Naive thymus-derived CD4-positive, alpha-beta T cell (primary cell): ENCODE measurements around the gene CALY. TPM values are rescaled to one million over a fixed set of nuclear protein-coding genes. Genes with fewer than 3 reads are reported as not detected.

Source experiments
- ATAC-seq: fragments of 150-1000 bp; cut with Tn5 transposase; 2 replicates; pipeline ENCODE4 v1.10.0; 2021; ENCODE audit warnings: mild to moderate bottlenecking, moderate library complexity
- CTCF ChIA-PET: fragments of 350-600 bp; sonication (Branson Sonifier 250); formaldehyde crosslinking; loops from one replicate; lab custom pipeline; 2021; ENCODE audit warnings: antibody characterized with exemption; lab: Charles Lee
- POLR2A ChIA-PET: fragments of 350-600 bp; sonication (Branson Sonifier 250); formaldehyde crosslinking; loops from one replicate; lab custom pipeline; 2021; ENCODE audit warnings: antibody characterized with exemption, inconsistent platforms; lab: Charles Lee
- DNase-seq, 9 donors: peaks; one replicate each; pipeline versions ENCODE4 v3.0.0 to v3.0.0-alpha.2; 2020 to 2022; ENCODE audit warnings: mixed read lengths in 1 of 9
- H3K27ac ChIP-seq: one replicate; pipeline ENCODE4 v1.7.0; 2013; ENCODE audit warnings: mild to moderate bottlenecking, low read depth, low read length, moderate library complexity
- H3K27me3 ChIP-seq, 2 donors: one replicate each; pipeline ENCODE4 v1.7.0; 2013; ENCODE audit warnings: low read length in 2 of 2, mild to moderate bottlenecking in 2 of 2, moderate library complexity in 2 of 2; ENCODE audit not compliant: control insufficient read depth in 2 of 2, insufficient read depth in 2 of 2
- H3K36me3 ChIP-seq, 3 experiments: 1 replicate in 2 of 3; 2 replicates in 1 of 3; pipeline ENCODE4 v1.7.0; 2013; ENCODE audit warnings: low read length in 3 of 3, mild to moderate bottlenecking in 3 of 3, moderate library complexity in 1 of 3; ENCODE audit not compliant: insufficient read depth in 3 of 3, control insufficient read depth in 2 of 3
- H3K4me1 ChIP-seq, 2 donors: one replicate each; pipeline ENCODE4 v1.7.0; 2013; ENCODE audit warnings: low read length in 2 of 2, mild to moderate bottlenecking in 2 of 2, moderate library complexity in 1 of 2; ENCODE audit not compliant: control insufficient read depth in 2 of 2, insufficient read depth in 2 of 2
- H3K4me3 ChIP-seq: 2 replicates; pipeline ENCODE4 v1.7.0; 2013; ENCODE audit warnings: mild to moderate bottlenecking, low read length
- H3K9me3 ChIP-seq, 3 experiments: 1 replicate in 2 of 3; 2 replicates in 1 of 3; pipeline ENCODE4 v1.7.0; 2013; ENCODE audit warnings: low read length in 3 of 3; ENCODE audit not compliant: control insufficient read depth in 2 of 3
- H3K27ac Mint-ChIP-seq, 9 donors: one replicate each; pipeline ENCODE4 v1.8.0; 2020 to 2022; ENCODE audit warnings: mixed read lengths in 9 of 9, mild to moderate bottlenecking in 8 of 9, moderate library complexity in 5 of 9, inconsistent platforms in 2 of 9
- H3K27me3 Mint-ChIP-seq, 5 donors: one replicate each; pipeline ENCODE4 v1.8.0; 2021 to 2022; ENCODE audit warnings: mixed read lengths in 5 of 5, mild to moderate bottlenecking in 1 of 5
- H3K36me3 Mint-ChIP-seq, 5 donors: one replicate each; pipeline ENCODE4 v1.8.0; 2020 to 2022; ENCODE audit warnings: mixed read lengths in 5 of 5, mild to moderate bottlenecking in 3 of 5, inconsistent platforms in 1 of 5
- H3K4me1 Mint-ChIP-seq, 7 donors: one replicate each; pipeline ENCODE4 v1.8.0; 2020 to 2022; ENCODE audit warnings: mixed read lengths in 7 of 7, mild to moderate bottlenecking in 3 of 7, inconsistent platforms in 1 of 7
- H3K4me3 Mint-ChIP-seq, 10 donors: one replicate each; pipeline ENCODE4 v1.8.0; 2020 to 2022; ENCODE audit warnings: mild to moderate bottlenecking in 10 of 10, mixed read lengths in 10 of 10, moderate library complexity in 6 of 10, inconsistent platforms in 2 of 10
- H3K9me3 Mint-ChIP-seq, 11 donors: one replicate each; pipeline ENCODE4 v1.8.0; 2020 to 2022; ENCODE audit warnings: mixed read lengths in 11 of 11, mild to moderate bottlenecking in 4 of 11, inconsistent platforms in 1 of 11, moderate library complexity in 1 of 11
- intact Hi-C, 2 donors: fragments of 100-400 bp; cut with micrococcal nuclease; formaldehyde crosslinking; loops; one replicate each; pipeline ENCODE4 v1.15.1; 2023
- polyA plus RNA-seq, 2 donors: library from polyadenylated mRNA; unstranded; fragments of 300-500 nt; fragmentation: Illumina TruSeq; gene quantifications; one replicate each; pipeline ENCODE4 v1.2.3, GENCODE V29; 2021
- total RNA-seq, 6 experiments: library from RNA in 5 of 6; stranded (reverse) in 5 of 6; gene quantifications; 1 replicate in 5 of 6; 2 replicates in 1 of 6; pipeline ENCODE4 v1.2.3 and lab custom pipeline; 2021 to 2026

Gene CALY
- total and polyA plus RNA-seq, 7 experiments from 2014 or later: 0.33 to 5.1 (median 1.9) TPM; not detected in 1

DNA sequence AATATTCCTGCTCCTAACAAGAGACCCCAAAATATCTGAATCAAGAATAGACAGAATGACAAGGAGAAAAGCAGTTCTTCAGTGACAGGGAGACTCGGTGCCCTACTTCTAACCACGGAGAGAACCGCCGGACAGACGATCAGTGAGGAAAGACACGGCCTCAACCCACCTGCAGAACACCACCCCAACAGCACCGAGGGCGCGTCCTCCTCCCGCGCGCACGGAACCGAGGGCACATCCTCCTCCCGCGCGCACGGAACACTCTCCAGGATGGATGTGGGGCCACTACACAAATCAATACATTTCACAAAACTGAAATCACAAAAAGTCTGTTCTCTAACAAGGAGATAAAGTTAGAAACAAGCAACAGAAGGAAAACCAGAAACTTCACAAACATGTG lies 50.3 kb downstream of the CALY start:
- H3K4me3 ChIP-seq: no peak overlapping the region
- H3K4me1 ChIP-seq: no peaks in the 10 kb centered on the region
- POLR2A ChIA-PET: interaction anchor here (0.7 kb wide), 1 partner anchor 73 kb away, joined by 3 read pairs; no protein-coding TSS in a partner anchor
- no peak for DNase-seq
- no peaks in the 10 kb centered on the region for H3K27me3 Mint-ChIP-seq
- no peak overlapping the region for H3K4me3 Mint-ChIP-seq
- H3K36me3 Mint-ChIP-seq: peaks cover 23 to 59% (median 32%) of the 10 kb centered on the region in 5 donors
- H3K27ac ChIP-seq: no peak overlapping the region
- no peaks in the 10 kb centered on the region for H3K9me3 ChIP-seq
- ATAC-seq: no peak
- peaks cover 0 to 93% (median 11%) of the 10 kb centered on the region in 3 experiments for H3K36me3 ChIP-seq
- peaks cover 0 to 12% (median 3%) of the 10 kb centered on the region in 7 donors for H3K4me1 Mint-ChIP-seq
- H3K9me3 Mint-ChIP-seq: no peaks in the 10 kb centered on the region
- CTCF ChIA-PET: no interaction called here
- intact Hi-C loops: no loop called here
- no peaks in the 10 kb centered on the region for H3K27me3 ChIP-seq
- H3K27ac Mint-ChIP-seq: peak overlapping the region in 4 of 9 donors; percentile 14 to 56 (median 32)

GRCh38 chr10:133285217-133285616 lies 51.5 kb downstream of the CALY start:
- Histone ChIP-seq H3K4me3 (no peak overlapping the region), H3K9me3 (no peaks in the 10 kb centered on the region), H3K27ac (no peak overlapping the region), H3K4me1 (no peaks in the 10 kb centered on the region), H3K36me3 (peaks cover 0 to 93% (median 11%) of the 10 kb centered on the region in 3 experiments), H3K27me3 (no peaks in the 10 kb centered on the region)
- no peak overlapping the region for H3K4me3 Mint-ChIP-seq
- intact Hi-C loops: no loop called here
- H3K9me3 Mint-ChIP-seq: no peaks in the 10 kb centered on the region
- peaks cover 0 to 12% (median 3%) of the 10 kb centered on the region in 7 donors for H3K4me1 Mint-ChIP-seq
- POLR2A ChIA-PET: no interaction called here
- H3K27ac Mint-ChIP-seq: no peak overlapping the region
- CTCF ChIA-PET: no interaction called here
- H3K27me3 Mint-ChIP-seq: no peaks in the 10 kb centered on the region
- H3K36me3 Mint-ChIP-seq: peaks cover 19 to 54% (median 32%) of the 10 kb centered on the region in 5 donors
- DNase-seq (no peak), ATAC-seq (no peak)

DNA sequence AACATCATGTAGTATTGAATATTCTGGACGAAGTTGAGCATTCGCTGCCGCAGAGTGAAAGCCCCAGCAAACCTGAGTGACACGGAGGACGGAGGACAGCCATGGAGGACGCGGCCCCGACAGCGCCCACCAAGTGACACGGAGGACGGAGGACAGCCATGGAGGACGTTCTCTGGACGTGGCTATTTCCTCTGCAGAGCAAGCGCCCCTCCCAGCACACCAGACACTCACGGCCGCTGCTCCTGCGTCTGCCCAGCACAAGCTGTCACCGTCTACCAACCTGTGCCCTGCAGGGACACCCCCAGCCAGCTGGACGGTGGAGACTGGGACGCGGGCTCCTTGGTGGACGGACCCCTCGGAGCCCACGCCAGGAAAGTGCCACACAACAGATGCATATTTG lies 52.8 kb downstream of the CALY start:
- Mint-ChIP-seq H3K4me1 (peaks cover 0 to 21% (median 10%) of the 10 kb centered on the region in 7 donors), H3K27me3 (no peaks in the 10 kb centered on the region), H3K4me3 (no peak overlapping the region), H3K27ac (no peak overlapping the region), H3K36me3 (peaks cover 19 to 45% (median 28%) of the 10 kb centered on the region in 5 donors), H3K9me3 (no peaks in the 10 kb centered on the region)
- Histone ChIP-seq H3K9me3 (no peaks in the 10 kb centered on the region), H3K36me3 (peaks cover 0 to 91% (median 11%) of the 10 kb centered on the region in 3 experiments), H3K27ac (no peak overlapping the region), H3K4me3 (no peak overlapping the region), H3K4me1 (peaks cover 4 to 9% of the 10 kb centered on the region in 2 donors), H3K27me3 (no peaks in the 10 kb centered on the region)
- ATAC-seq (no peak), DNase-seq (no peak)
- intact Hi-C loops: no loop called here
- ChIA-PET CTCF (interaction anchor here (0.6 kb wide), 1 partner anchor 86 kb away, joined by 3 read pairs; no protein-coding TSS in a partner anchor), POLR2A (no interaction called here)

DNA sequence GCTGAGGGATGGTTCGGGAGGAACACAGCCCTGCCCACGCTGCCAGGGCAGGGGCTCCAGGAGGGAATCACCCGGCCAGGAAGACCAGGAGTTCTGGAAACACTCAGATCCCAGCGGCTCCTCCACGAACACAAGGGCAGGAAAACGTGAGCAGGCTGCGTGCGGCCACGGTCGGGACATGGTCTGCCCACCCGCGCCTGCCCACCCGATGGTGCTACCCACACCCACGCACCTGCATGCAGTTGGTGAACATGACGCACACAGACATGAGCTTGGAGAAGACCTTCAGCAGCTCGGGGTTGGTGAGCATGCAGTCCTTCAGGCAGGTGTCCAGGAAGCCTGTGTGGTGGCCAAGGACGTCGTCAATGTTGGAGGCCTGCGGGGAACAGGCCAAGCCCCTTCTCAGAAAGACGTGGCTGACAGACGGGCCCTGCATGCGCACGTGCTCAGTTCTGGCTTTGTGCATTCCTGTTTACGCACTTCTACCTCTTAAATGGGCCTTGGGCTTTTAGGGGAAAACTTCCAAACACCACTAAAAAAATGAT lies 53.8 kb downstream of the CALY start:
- no peak for DNase-seq
- H3K36me3 Mint-ChIP-seq: peaks cover 15 to 41% (median 26%) of the 10 kb centered on the region in 5 donors

DNA sequence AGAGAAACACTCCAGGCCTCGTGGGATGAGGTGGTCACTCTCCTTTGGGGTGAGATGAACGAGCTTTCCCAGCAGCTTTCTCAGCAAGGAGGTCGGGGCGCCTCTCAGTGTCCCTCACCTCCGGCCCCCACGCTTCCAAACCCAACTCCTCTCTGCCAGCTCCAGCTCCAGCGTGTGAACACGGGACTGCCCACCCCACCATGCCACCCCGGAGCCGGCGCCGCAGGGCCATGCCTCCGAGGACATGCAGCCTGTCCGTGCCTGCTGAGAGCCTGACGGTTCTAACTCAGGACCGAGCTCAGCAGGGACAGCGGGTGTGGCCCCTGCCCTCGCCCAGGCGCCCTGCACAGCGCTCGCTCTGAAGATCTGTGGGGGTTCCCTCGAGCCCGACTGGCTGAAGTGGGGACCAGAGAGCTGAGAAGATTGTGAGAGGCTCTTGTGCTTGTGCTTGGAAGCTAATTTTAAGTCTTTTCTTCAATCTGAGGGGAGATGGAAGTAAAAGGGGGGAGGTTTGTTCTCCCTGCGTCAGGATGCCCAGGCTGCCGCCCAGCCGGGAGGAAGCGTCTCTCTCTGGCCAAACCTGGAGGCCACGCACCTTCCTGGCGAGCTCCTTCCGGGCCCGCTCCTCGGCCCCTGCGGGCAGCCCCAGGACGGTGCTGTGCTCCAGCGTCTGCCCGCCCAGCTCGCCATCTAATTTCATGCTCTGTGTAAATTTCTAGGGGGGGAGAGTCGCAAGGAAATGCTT lies 54.9 kb downstream of the CALY start:
- Mint-ChIP-seq H3K27me3 (no peaks in the 10 kb centered on the region), H3K4me3 (no peak overlapping the region), H3K4me1 (peaks cover 11 to 35% (median 17%) of the 10 kb centered on the region in 7 donors), H3K9me3 (no peaks in the 10 kb centered on the region), H3K36me3 (peaks cover 11 to 32% (median 21%) of the 10 kb centered on the region in 5 donors), H3K27ac (no peak overlapping the region)
- H3K36me3 ChIP-seq: peaks cover 0 to 72% (median 11%) of the 10 kb centered on the region in 3 experiments
- DNase-seq (no peak), ATAC-seq (no peak)
- no peak overlapping the region for H3K27ac ChIP-seq
- intact Hi-C loops: no loop called here
- H3K9me3 ChIP-seq: no peaks in the 10 kb centered on the region
- no peaks in the 10 kb centered on the region for H3K27me3 ChIP-seq
- H3K4me1 ChIP-seq: peaks cover 18 to 30% of the 10 kb centered on the region in 2 donors
- H3K4me3 ChIP-seq: no peak overlapping the region
- CTCF ChIA-PET: no interaction called here
- POLR2A ChIA-PET: no interaction called here

More for the DNA sequence above, 53.8 kb downstream of the CALY start:
- CTCF ChIA-PET: interaction anchor here (0.6 kb wide), 1 partner anchor 9 kb away, joined by 3 read pairs; no protein-coding TSS in a partner anchor
- Mint-ChIP-seq H3K27ac (no peak overlapping the region), H3K4me1 (peaks cover 9 to 30% (median 18%) of the 10 kb centered on the region in 7 donors), H3K9me3 (no peaks in the 10 kb centered on the region), H3K4me3 (no peak overlapping the region), H3K27me3 (no peaks in the 10 kb centered on the region)
- ATAC-seq: no peak
- intact Hi-C loops: no loop called here
- Histone ChIP-seq H3K4me3 (no peak overlapping the region), H3K36me3 (peaks cover 0 to 81% (median 11%) of the 10 kb centered on the region in 3 experiments), H3K4me1 (peaks cover 13 to 19% of the 10 kb centered on the region in 2 donors), H3K9me3 (no peaks in the 10 kb centered on the region), H3K27ac (no peak overlapping the region), H3K27me3 (no peaks in the 10 kb centered on the region)
- POLR2A ChIA-PET: interaction anchor here (0.6 kb wide), 1 partner anchor 19 kb away, joined by 4 read pairs; no protein-coding TSS in a partner anchor

DNA sequence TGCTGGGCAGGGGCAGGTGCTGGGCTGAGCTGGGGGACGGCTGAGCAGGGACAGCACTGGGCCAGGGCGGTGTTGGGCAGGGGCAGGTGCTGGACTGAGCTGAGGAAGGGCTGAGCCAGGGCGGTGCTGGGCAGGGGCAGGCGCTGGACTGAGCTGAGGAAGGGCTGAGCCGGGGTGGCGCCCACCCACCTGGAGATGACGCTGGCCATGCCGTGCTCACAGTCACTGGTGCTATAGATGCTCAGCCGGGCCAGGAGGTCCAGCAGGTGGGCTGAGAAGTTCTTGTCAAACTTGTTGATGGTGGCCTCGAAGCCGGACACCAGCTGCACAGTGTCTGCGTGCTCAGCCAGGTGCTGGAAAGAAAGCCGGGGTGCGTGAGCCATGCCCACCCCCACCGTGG lies 55.6 kb downstream of the CALY start:
- no peaks in the 10 kb centered on the region for H3K9me3 Mint-ChIP-seq
- CTCF ChIA-PET: no interaction called here
- Histone ChIP-seq H3K9me3 (no peaks in the 10 kb centered on the region), H3K36me3 (peaks cover 0 to 65% (median 11%) of the 10 kb centered on the region in 3 experiments), H3K4me1 (peaks cover 19 to 30% of the 10 kb centered on the region in 2 donors), H3K27me3 (no peaks in the 10 kb centered on the region), H3K4me3 (no peak overlapping the region), H3K27ac (no peak overlapping the region)
- POLR2A ChIA-PET: interaction anchor here (0.7 kb wide), 1 partner anchor 120 kb away, joined by 4 read pairs; no protein-coding TSS in a partner anchor
- peaks cover 4 to 25% (median 16%) of the 10 kb centered on the region in 5 donors for H3K36me3 Mint-ChIP-seq
- intact Hi-C loops: no loop called here
- DNase-seq (no peak), ATAC-seq (no peak)
- H3K4me1 Mint-ChIP-seq: peaks cover 11 to 28% (median 15%) of the 10 kb centered on the region in 7 donors
- no peaks in the 10 kb centered on the region for H3K27me3 Mint-ChIP-seq
- H3K4me3 Mint-ChIP-seq: no peak overlapping the region
- no peak overlapping the region for H3K27ac Mint-ChIP-seq
